PC-9 (cell line): ENCODE measurements around the gene PLET1.

ENCODE experiments used
- CTCF ChIP-seq: fragments of 200-600 bp; sonication (generic); conservative IDR thresholded peaks from 2 replicates; pipeline ENCODE4 v1.6.1; 2017; ENCODE audit warnings: mixed run types, antibody characterized with exemption, mild to moderate bottlenecking, moderate library complexity
- EZH2 ChIP-seq: fragments of 200-600 bp; sonication (generic); IDR thresholded peaks from 2 replicates; pipeline ENCODE4 v1.8.0; 2017; ENCODE audit warnings: antibody characterized with exemption, low read depth

DNA sequence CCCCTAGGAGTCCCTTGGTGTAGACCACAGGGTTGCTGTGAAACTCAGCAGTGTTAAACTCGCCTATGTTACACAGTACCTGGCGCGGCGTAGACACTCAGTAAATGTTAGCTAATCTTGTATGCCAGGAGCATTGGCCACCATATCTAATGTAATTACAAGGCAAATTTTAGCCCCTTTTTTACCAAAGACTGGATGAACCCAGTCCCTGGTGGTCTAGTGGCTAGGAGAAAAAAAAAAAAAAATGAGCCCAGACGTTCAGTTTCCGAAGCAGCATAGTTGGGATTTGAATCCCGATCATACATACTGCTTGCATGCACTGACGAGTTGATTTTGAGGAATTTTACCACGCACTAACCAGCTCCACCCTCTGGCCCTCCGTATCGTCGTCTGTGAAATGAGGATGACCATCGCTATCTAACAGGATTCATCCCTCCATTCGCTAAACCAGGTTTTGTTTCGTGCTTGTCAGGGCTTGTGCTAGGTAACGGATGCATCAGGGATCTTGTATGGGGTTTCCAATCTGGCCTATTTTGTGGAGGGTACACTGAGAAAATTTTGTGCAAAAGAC lies 33.7 kb downstream of the PLET1 start:
- TF ChIP-seq CTCF, result no peak; the same call in 1 of the 2 replicates
- TF ChIP-seq EZH2, result no peak
